Islet of Langerhans (tissue), 1 donor: ENCODE data around the gene DDX25.

Source experiments
- FAIRE-seq: peaks from one replicate; lab custom pipeline; 2011; peaks lifted over from hg19 to GRCh38; lab: Jason Lieb, UNC

DDX25 gene

GRCh38 chr11:125978181-125978716 lies 73.9 kb downstream of the DDX25 start:
- no peak for FAIRE-seq
